Activated T-helper 2 cell treated with anti-CD3 and anti-CD28 coated beads, Interferon-gamma antibody, Interleukin-2, Interleukin-4, amounts not matched to agents 10 μg/mL and 5 μg/mL and 100 μg/mL, durations not matched to agents 14 hours and 24 hours and 36 hours (primary cell): Measurements from ENCODE around the gene KIF20A. TPM values are rescaled to one million over a fixed set of nuclear protein-coding genes. Genes with fewer than 3 reads are reported as not detected.
"Not testable (repeated sequence)": the region's sequence is repeated elsewhere in the genome, so short reads cannot be mapped to it uniquely, and the experiment has no call there.

Experiments used
- DNase-seq: peaks from one replicate; pipeline ENCODE4 v3.0.0; 2021; ENCODE audit warnings: low spot score
- H3K27ac Mint-ChIP-seq: one replicate; pipeline ENCODE4 v1.8.0; 2021; ENCODE audit warnings: mixed read lengths
- H3K27me3 Mint-ChIP-seq: one replicate; pipeline ENCODE4 v1.8.0; 2021; ENCODE audit warnings: low read depth, mixed read lengths
- H3K36me3 Mint-ChIP-seq: one replicate; pipeline ENCODE4 v1.8.0; 2021; ENCODE audit warnings: low read depth, mixed read lengths
- H3K4me1 Mint-ChIP-seq: one replicate; pipeline ENCODE4 v1.8.0; 2021; ENCODE audit warnings: low read depth, mixed read lengths
- H3K4me3 Mint-ChIP-seq: one replicate; pipeline ENCODE4 v1.8.0; 2021; ENCODE audit warnings: low read depth, mild to moderate bottlenecking, moderate library complexity, mixed read lengths
- H3K9me3 Mint-ChIP-seq: one replicate; pipeline ENCODE4 v1.8.0; 2021; ENCODE audit warnings: mixed read lengths
- intact Hi-C: fragments of 100-400 bp; cut with micrococcal nuclease; formaldehyde crosslinking; loops from one replicate; pipeline ENCODE4 v1.15.1; 2023
- total RNA-seq: library from RNA; stranded (reverse); gene quantifications from 2 replicates; pipeline ENCODE4 v1.2.3, GENCODE V29; 2022

Gene KIF20A
- 28.1 and 30.3 TPM in 2 replicates for total RNA-seq

DNA sequence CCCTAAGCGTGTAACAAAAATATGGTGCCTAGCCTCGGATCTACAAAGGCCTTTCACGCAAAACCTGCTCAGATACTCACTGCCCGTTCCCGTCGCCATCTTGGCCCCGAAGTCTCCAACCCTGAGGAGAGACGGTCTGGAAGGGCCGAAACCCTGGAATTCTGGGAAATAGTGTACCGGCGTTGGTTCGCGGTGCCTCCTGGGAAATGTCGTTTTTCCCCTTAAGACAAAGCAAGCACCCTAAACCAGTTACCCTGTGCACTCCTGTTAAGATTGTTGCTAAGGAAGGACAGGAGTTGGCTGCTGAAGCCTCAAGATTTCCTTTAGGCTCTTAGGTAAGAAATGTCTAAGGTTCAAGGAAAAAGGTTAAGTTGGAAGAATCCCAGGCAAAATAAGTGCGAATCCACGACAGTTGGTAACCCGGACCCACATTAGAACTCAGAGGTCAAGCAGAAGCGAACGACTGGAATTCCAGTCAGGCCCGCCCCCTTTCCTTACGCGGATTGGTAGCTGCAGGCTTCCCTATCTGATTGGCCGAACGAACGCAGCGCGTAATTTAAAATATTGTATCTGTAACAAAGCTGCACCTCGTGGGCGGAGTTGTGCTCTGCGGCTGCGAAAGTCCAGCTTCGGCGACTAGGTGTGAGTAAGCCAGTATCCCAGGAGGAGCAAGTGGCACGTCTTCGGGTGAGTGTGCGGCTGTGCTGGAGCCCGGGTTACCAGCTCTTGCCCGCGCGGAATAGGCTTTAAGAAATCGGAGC lies at the start of gene KIF20A, which contains the start of gene BRD8:
Gene KIF20A (plus strand): TSS at position 597 of the 761 bp plus-strand sequence. CDS start 569 bp downstream, outside the sequence.
Gene BRD8 (minus strand): TSS at position 115 of the 761 bp plus-strand sequence. CDS start 16 bp downstream, at position 99.
- Mint-ChIP-seq H3K4me3 (no peak within 1 kb of the TSS), H3K4me1 (peaks cover 14% of the 10 kb centered on the region), H3K9me3 (no peaks in the 10 kb centered on the region), H3K27me3 (no peaks in the 10 kb centered on the region), H3K27ac (peak within 1 kb of the TSS; percentile 17), H3K36me3 (peaks cover 39% of the 10 kb centered on the region)
- peak; percentile 89 for DNase-seq
- intact Hi-C loops, result loop anchor here (1.0 to 10.0 kb wide), 8 partner anchors 35 to 1384 kb away; partner anchors contain the start of genes CDC23, CDC25C, ETF1 and FAM13B

DNA sequence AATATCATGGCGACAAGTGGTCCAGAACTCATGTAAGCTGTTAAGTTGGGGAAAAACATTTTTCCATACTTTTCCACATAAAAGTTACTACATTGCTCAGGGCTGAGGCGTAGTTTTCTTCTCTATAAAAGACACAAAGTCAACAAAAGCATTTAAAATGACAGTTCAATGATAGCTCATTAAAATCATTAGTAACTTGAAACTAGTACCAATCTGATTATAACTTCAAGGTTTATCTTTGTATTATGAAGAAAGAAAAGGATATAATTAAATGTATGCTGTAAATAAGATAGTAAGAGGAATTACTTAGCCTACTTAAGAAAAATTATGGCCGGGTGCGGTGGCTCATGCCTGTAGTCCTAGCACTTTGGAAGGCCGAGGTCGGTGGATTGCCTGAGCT lies 49.6 kb upstream of the KIF20A start:
- Mint-ChIP-seq H3K27ac (no peak overlapping the region), H3K4me1 (peaks cover 2% of the 10 kb centered on the region), H3K4me3 (no peak overlapping the region), H3K36me3 (no peaks in the 10 kb centered on the region), H3K9me3 (no peaks in the 10 kb centered on the region), H3K27me3 (peaks cover 13% of the 10 kb centered on the region)
- intact Hi-C loops, result no loop called here
- no peak for DNase-seq

DNA sequence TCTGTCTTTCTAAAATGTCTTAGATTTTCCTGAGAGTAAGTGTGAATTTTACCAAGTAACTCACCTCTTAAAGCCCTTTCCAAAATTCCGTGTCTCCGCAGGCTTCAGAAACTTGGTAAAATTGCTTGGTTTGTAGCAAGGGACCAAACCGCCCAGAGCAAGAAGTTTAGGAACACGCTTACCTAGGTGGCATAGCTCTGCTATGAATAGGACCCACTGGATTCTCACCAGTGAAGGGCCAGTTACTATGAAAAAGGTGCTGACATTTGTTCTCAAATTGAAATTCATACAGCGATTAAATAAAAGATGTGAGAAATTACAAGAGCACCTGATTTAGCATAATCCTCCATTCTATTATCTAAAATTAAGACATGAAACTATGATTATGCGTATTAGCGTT lies 46.4 kb upstream of the KIF20A start:
- no peaks in the 10 kb centered on the region for H3K9me3 Mint-ChIP-seq

DNA sequence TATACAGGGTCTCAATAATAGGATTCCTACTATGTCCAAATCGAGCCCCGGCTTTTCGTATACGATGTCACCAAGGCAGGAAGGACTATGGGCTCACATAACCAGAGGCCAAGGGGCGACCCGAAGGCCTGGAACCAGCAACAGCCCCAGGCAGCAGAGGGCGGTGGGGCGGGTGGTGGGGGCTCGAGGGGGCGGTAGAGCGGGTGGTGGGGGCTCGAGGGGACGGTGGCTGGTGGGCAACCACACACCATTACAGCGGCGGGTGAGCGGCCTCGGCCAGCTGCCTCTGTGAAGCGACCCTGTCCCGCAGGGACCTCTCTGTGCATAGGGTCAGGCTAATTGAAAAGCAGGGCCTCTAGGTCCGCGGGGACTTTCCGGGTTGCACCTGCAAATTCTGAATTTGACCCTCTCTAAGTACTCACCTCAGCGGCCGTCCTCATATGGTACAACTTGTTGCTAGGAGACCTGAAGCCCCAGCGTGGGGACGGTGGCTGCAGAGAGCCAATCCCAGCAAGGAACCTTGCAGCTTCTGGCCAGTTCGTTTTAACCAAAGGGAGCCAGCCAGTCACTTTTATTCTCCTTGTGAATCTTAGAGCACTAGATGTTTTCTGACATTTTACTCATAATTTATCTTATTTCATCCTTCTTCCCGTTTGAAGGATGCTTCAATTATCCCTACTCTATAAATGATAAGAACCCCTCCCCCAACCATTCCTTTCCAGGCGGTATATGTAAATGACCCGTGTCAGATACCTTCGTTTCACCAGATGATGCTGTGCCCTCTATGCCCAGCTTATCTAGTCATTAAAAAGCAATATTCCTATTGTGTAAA lies 39.7 kb upstream of the KIF20A start, which contains the start of gene NME5:
Gene NME5 (minus strand): TSS at position 480 of the 832 bp plus-strand sequence. CDS start 648 bp downstream, outside the sequence.
- Mint-ChIP-seq H3K9me3 (no peaks in the 10 kb centered on the region), H3K4me1 (no peaks in the 10 kb centered on the region), H3K36me3 (no peaks in the 10 kb centered on the region), H3K27me3 (peaks cover 19% of the 10 kb centered on the region), H3K4me3 (no peak within 1 kb of the TSS), H3K27ac (no peak within 1 kb of the TSS)
- intact Hi-C loops, result loop anchor here (10.0 kb wide), 1 partner anchor 514 kb away; no protein-coding TSS in a partner anchor
- no peak for DNase-seq

More for the DNA sequence above, 46.4 kb upstream of the KIF20A start:
- no peaks in the 10 kb centered on the region for H3K36me3 Mint-ChIP-seq
- DNase-seq, result no peak
- H3K27ac Mint-ChIP-seq, result no peak overlapping the region
- intact Hi-C loops, result loop anchor here (2.0 to 10.0 kb wide), 2 partner anchors 354 to 508 kb away; no protein-coding TSS in a partner anchor
- H3K4me1 Mint-ChIP-seq, result peaks cover 2% of the 10 kb centered on the region
- H3K4me3 Mint-ChIP-seq, result no peak overlapping the region
- H3K27me3 Mint-ChIP-seq, result peaks cover 17% of the 10 kb centered on the region

DNA sequence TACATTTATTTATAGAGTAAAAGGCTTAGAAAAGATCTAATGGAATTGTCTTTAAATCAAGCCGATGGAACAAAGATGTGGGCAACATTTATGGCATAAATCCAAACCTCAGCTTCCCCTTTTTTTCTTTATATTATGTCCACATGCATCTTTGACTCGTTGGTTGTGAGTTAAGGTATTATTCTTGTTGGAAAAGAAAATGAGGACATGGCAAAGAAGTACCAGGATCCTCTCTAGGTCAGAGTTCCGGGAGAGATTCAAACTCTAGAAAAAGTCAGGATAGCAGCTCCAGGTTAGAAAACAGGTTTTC lies 39.2 kb upstream of the KIF20A start:
- H3K27me3 Mint-ChIP-seq, result peaks cover 19% of the 10 kb centered on the region

DNA sequence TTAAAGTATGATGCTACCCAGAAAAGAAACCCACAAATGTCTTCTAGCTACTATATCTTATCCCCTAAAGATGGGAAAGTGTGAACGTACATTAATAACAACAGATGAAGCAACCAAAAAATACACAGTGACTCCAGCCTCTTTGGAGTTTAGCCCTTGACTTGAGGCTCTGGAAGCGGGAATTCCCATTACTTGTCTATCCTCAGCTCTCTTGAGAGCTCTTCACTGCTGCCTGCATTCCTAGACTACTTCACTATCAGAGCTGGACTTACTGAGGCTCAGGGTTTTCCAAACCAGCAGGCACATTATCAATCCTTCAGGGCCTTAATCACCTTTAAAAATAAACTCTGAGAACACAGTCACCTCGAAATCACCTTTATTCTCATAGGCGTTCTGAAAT lies 38.6 kb upstream of the KIF20A start:
- Mint-ChIP-seq H3K9me3 (no peaks in the 10 kb centered on the region), H3K4me1 (no peaks in the 10 kb centered on the region), H3K36me3 (no peaks in the 10 kb centered on the region), H3K27ac (no peak overlapping the region), H3K27me3 (peaks cover 19% of the 10 kb centered on the region), H3K4me3 (no peak overlapping the region)
- DNase-seq, result no peak
- intact Hi-C loops, result no loop called here

More for the DNA sequence above, 39.2 kb upstream of the KIF20A start:
- DNase-seq, result no peak
- Mint-ChIP-seq H3K9me3 (no peaks in the 10 kb centered on the region), H3K4me1 (no peaks in the 10 kb centered on the region), H3K27ac (no peak overlapping the region), H3K4me3 (no peak overlapping the region), H3K36me3 (no peaks in the 10 kb centered on the region)
- intact Hi-C loops, result loop anchor here (10.0 kb wide), 1 partner anchor 515 kb away; no protein-coding TSS in a partner anchor

DNA sequence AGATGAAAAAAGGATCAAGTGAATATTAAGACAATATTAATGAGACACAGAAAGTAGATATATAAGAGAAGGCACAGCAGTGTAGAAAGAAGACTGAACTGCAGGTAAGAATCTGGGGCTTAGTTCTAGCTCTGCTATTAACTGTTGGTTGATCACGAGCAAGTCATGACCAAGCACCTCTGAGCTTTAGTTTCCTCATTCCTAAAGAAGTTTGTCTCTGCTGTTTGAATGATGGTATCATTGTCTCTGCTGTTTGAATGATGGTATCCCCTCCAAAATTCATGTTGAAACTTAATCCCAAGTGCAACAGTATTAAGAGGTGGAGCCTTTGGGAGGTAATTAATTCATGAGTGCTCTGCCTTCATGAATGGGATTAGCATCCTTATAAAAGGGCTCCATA lies 37.2 kb upstream of the KIF20A start:
- no peak for DNase-seq
- intact Hi-C loops, result no loop called here
- Mint-ChIP-seq H3K9me3 (no peaks in the 10 kb centered on the region), H3K4me3 (no peak overlapping the region), H3K36me3 (no peaks in the 10 kb centered on the region), H3K27ac (no peak overlapping the region), H3K4me1 (no peaks in the 10 kb centered on the region), H3K27me3 (peaks cover 14% of the 10 kb centered on the region)

DNA sequence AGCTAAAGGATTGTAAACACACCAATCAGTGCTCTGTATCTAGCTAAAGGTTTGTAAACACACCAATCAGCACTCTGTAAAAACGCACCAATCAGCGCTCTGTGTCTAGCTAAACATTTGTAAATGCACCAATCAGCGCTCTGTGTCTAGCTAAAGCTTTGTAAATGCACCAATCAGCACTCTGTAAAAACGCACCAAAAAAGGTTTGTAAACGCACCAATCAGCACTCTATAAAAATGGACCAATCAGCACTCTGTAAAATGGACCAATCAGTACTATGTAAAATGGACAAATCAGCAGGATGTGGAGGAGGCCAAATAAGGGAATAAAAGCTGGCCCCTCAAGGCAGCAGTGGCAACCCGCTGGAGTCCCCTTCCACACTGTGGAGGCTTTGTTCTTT lies 35.3 kb upstream of the KIF20A start:
- intact Hi-C loops, DNase-seq, H3K4me3 Mint-ChIP-seq, H3K27ac Mint-ChIP-seq, H3K4me1 Mint-ChIP-seq, H3K9me3 Mint-ChIP-seq, H3K36me3 Mint-ChIP-seq: not testable (repeated sequence)
- H3K27me3 Mint-ChIP-seq, result peaks cover 10% of the 10 kb centered on the region

DNA sequence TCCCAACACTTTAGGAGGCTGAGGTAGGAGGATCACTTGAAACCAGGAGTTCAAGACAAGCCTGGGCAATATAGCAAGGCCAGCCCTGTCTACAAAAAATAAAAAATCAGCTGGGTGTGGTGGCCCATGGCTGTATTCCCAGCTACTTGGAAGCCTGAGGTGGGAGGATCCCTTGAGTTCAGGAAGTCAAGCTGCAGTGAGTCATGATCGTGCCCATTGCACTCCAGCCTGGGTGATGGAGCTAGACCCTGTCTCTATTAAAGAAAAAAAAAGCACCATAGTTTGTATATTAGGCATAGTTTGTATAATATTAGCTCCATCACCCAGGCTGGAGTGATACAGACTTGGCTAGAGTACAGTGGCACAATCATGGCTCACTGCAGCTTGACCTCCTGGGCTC lies 30.1 kb upstream of the KIF20A start:
- no peak overlapping the region for H3K27ac Mint-ChIP-seq
- no peak overlapping the region for H3K4me3 Mint-ChIP-seq
- DNase-seq, result no peak
- no peaks in the 10 kb centered on the region for H3K4me1 Mint-ChIP-seq
- peaks cover 2% of the 10 kb centered on the region for H3K27me3 Mint-ChIP-seq
- no peaks in the 10 kb centered on the region for H3K9me3 Mint-ChIP-seq
- intact Hi-C loops, result no loop called here
- no peaks in the 10 kb centered on the region for H3K36me3 Mint-ChIP-seq

DNA sequence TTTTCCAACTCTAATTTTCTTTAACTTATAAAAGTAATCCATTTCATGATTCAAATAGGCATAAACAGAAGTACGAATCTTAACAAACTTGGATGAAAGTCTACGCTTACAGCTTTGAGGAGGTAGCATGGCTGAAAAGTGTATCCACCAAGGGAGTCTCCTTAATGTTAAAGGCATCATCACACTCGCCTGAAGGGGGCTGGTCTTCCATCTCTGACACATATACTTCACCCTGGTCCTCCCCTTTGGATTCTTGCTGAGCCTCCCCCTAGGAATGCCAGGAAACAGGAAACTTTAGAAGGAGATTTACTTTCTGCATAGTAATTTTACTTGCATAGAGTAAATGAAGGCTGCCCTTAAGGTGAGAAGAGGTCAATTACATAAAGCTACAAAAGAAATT lies 29.4 kb upstream of the KIF20A start:
- intact Hi-C loops, result no loop called here

DNA sequence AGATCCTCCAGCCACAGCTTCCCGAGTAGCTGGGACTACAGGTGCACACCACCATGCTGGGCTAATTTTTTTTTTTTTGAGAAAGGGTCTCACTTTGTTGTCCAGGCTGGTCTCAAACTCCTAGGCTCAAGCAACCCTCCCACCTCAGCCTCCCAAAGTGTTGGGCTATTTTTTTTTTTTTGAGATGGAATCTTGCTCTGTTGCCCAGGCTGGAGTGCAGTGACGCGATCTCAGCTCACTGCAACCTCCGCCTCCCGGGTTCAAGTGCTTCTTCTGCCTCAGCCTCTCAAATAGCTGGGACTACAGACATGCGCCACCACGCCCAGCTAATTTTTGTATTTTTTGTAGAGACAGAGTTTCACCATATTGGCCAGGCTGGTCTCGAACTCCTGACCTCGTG lies 22.9 kb upstream of the KIF20A start:
- H3K27ac Mint-ChIP-seq, H3K4me1 Mint-ChIP-seq, DNase-seq, intact Hi-C loops, H3K9me3 Mint-ChIP-seq, H3K4me3 Mint-ChIP-seq, H3K27me3 Mint-ChIP-seq: not testable (repeated sequence)
- H3K36me3 Mint-ChIP-seq, result peaks cover 46% of the 10 kb centered on the region

More for the DNA sequence above, 29.4 kb upstream of the KIF20A start:
- Mint-ChIP-seq H3K27ac (no peak overlapping the region), H3K36me3 (no peaks in the 10 kb centered on the region), H3K4me1 (no peaks in the 10 kb centered on the region), H3K4me3 (no peak overlapping the region), H3K9me3 (no peaks in the 10 kb centered on the region), H3K27me3 (peaks cover 5% of the 10 kb centered on the region)
- no peak for DNase-seq

DNA sequence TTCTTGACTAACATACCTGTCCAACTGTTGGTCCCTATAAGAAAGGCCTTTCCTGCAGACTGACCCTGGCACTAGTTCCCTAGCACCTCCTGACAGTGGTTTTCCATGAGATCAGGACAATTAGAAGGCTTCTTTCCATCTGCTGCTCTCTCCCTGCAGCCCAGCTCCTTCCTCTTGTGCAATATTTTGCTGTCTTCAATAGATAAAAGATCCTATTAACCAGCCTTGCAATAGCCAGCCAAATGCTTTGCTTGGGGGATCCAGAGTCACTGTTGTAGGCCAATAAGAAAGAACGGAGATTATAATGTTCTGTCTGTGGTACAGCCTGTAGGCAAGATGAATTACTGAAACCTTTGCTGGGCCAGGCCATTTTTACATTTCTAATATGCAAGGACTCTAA lies 21.3 kb upstream of the KIF20A start:
- peaks cover 3% of the 10 kb centered on the region for H3K27me3 Mint-ChIP-seq
- intact Hi-C loops, result no loop called here
- no peaks in the 10 kb centered on the region for H3K9me3 Mint-ChIP-seq
- no peak for DNase-seq
- H3K4me3 Mint-ChIP-seq, result no peak overlapping the region
- H3K27ac Mint-ChIP-seq, result no peak overlapping the region
- no peaks in the 10 kb centered on the region for H3K4me1 Mint-ChIP-seq
- peaks cover 53% of the 10 kb centered on the region for H3K36me3 Mint-ChIP-seq

DNA sequence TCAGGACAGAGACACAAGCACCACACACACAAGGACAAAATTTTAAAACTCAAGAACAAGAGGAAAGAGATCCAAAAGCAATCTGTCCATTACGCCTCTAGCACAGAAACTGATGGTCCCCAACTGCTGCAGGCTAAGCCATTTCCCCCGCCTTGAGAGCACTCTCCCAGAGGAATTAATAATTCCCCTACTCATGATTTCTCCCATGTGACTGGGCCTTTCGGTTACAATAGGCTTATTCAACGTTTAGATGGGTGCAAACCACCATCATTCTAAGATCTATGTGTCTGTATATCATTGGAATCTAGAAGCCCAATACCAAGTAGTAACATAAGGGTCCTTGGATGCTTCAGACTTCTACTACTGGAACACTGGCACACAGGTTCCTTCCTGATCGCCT lies 19.2 kb upstream of the KIF20A start:
- Mint-ChIP-seq H3K9me3 (no peaks in the 10 kb centered on the region), H3K4me3 (no peak overlapping the region), H3K36me3 (peaks cover 74% of the 10 kb centered on the region), H3K27ac (no peak overlapping the region), H3K27me3 (no peaks in the 10 kb centered on the region), H3K4me1 (no peaks in the 10 kb centered on the region)
- intact Hi-C loops, result no loop called here
- DNase-seq, result no peak
